IMR-90 (cell line): Measurements from ENCODE around the gene MYBL2. TPM values are rescaled to one million over a fixed set of nuclear protein-coding genes. Genes with fewer than 3 reads are reported as not detected.
A peak's percentile ranks its signal among the peaks of the same experiment; 100 is the strongest.

Source experiments
- ATAC-seq: fragments of 200-7000 bp; cut with Tn5 transposase; 2 replicates; pipeline ENCODE4 v1.9.1; 2020; ENCODE audit warnings: low read depth, mild to moderate bottlenecking, moderate library complexity
- BruUV-seq: library from RNA; stranded (reverse); fragments of 400-500 nt; replicated peaks from 2 replicates; lab custom pipeline; 2021; lab: Mats Ljungman, UMichigan
- CTCF ChIA-PET: fragments of 300-600 bp; formaldehyde crosslinking; extraction: SDS; loops from one replicate; lab custom pipeline; 2021; ENCODE audit warnings: antibody characterized with exemption; lab: Yijun Ruan, JAX
- POLR2A ChIA-PET: fragments of 300-600 bp; sonication (Branson Sonifier 250); formaldehyde crosslinking; loops from one replicate; lab custom pipeline; 2022; ENCODE audit warnings: antibody characterized with exemption; ENCODE audit not compliant: unreplicated experiment; lab: Charles Lee
- DNase-seq: peaks from one replicate; pipeline ENCODE4 v3.0.0; 2013
- H2AFZ ChIP-seq: replicated peaks from 2 replicates; pipeline ENCODE3; 2013; ENCODE audit warnings: low read length, mild to moderate bottlenecking; ENCODE audit not compliant: poor library complexity
- H2AK5ac ChIP-seq: 2 replicates; pipeline ENCODE4 v1.6.1; 2013; ENCODE audit warnings: low read depth, low read length, inconsistent platforms
- H2AK9ac ChIP-seq: replicated peaks from 2 replicates; pipeline ENCODE3; 2013; ENCODE audit warnings: mild to moderate bottlenecking, low read depth, low read length, moderate library complexity; ENCODE audit not compliant: poor library complexity
- H2BK120ac ChIP-seq: 2 replicates; pipeline ENCODE4 v1.6.1; 2013; ENCODE audit warnings: low read depth, low read length, inconsistent platforms
- H2BK15ac ChIP-seq: 3 replicates; pipeline ENCODE4 v1.6.1; 2013; ENCODE audit warnings: low read depth, low read length, inconsistent platforms
- H2BK20ac ChIP-seq: 2 replicates; pipeline ENCODE4 v1.6.1; 2013; ENCODE audit warnings: low read depth, mild to moderate bottlenecking, inconsistent platforms, low read length, moderate library complexity
- H2BK5ac ChIP-seq: 2 replicates; pipeline ENCODE4 v1.6.1; 2013; ENCODE audit warnings: mild to moderate bottlenecking, low read depth, low read length, inconsistent platforms; ENCODE audit not compliant: poor library complexity, severe bottlenecking
- H3K14ac ChIP-seq: replicated peaks from 2 replicates; pipeline ENCODE4 v1.6.1; 2013; ENCODE audit warnings: low read depth, low read length, inconsistent platforms
- H3K18ac ChIP-seq: 2 replicates; pipeline ENCODE4 v1.6.1; 2013; ENCODE audit warnings: low read depth, low read length, control low read depth
- H3K23ac ChIP-seq: 2 replicates; pipeline ENCODE4 v1.6.1; 2013; ENCODE audit warnings: low read depth, low read length, inconsistent platforms
- H3K27ac ChIP-seq: 2 replicates; pipeline ENCODE4 v1.5.1; 2013; ENCODE audit warnings: mild to moderate bottlenecking, control low read depth, low read length; ENCODE audit not compliant: insufficient read depth
- H3K27me3 ChIP-seq: 2 replicates; pipeline ENCODE4 v1.6.1; 2013; ENCODE audit warnings: low read length; ENCODE audit not compliant: control insufficient read depth, insufficient read depth
- H3K36me3 ChIP-seq: 2 replicates; pipeline ENCODE4 v1.6.1; 2013; ENCODE audit warnings: low read length, mixed read lengths; ENCODE audit not compliant: control insufficient read depth, insufficient read depth
- H3K4ac ChIP-seq: 2 replicates; pipeline ENCODE4 v1.6.1; 2013; ENCODE audit warnings: low read depth, low read length, inconsistent platforms
- H3K4me1 ChIP-seq: 2 replicates; pipeline ENCODE4 v1.6.1; 2013; ENCODE audit warnings: low read length, mixed read lengths; ENCODE audit not compliant: control insufficient read depth, insufficient read depth
- H3K4me2 ChIP-seq: 2 replicates; pipeline ENCODE4 v1.6.1; 2013; ENCODE audit warnings: low read depth, mild to moderate bottlenecking, control low read depth, low read length, moderate library complexity
- H3K4me3 ChIP-seq: 2 replicates; pipeline ENCODE4 v1.5.1; 2013; ENCODE audit warnings: low read depth, mild to moderate bottlenecking, control low read depth, low read length, moderate library complexity; ENCODE audit not compliant: insufficient read depth
- H3K56ac ChIP-seq: 2 replicates; pipeline ENCODE4 v1.6.1; 2013; ENCODE audit warnings: low read length, inconsistent platforms; ENCODE audit not compliant: insufficient read depth; ENCODE audit errors: extremely low read depth
- H3K79me1 ChIP-seq, 2 experiments: 2 replicates each; pipeline ENCODE4 v1.6.1; 2013; ENCODE audit warnings: low read length in 2 of 2, inconsistent platforms in 1 of 2, low read depth in 1 of 2
- H3K9ac ChIP-seq: 2 replicates; pipeline ENCODE4 v1.6.1; 2013; ENCODE audit warnings: low read depth, low read length, control low read depth
- H3K9me1 ChIP-seq: 2 replicates; pipeline ENCODE4 v1.6.1; 2013; ENCODE audit warnings: low read length, inconsistent platforms; ENCODE audit not compliant: insufficient read depth
- H3K9me3 ChIP-seq: 2 replicates; pipeline ENCODE4 v1.6.1; 2013; ENCODE audit warnings: low read length; ENCODE audit not compliant: control insufficient read depth, insufficient read depth
- H4K20me1 ChIP-seq: 2 replicates; pipeline ENCODE4 v1.6.1; 2013; ENCODE audit warnings: low read length, inconsistent platforms; ENCODE audit not compliant: insufficient read depth
- H4K5ac ChIP-seq: 2 replicates; pipeline ENCODE4 v1.6.1; 2013; ENCODE audit warnings: mild to moderate bottlenecking, low read depth, low read length, control low read depth
- H4K8ac ChIP-seq, 2 experiments: 2 replicates each; pipeline ENCODE4 v1.6.1; 2013; ENCODE audit warnings: low read depth in 2 of 2, low read length in 2 of 2, control low read depth in 1 of 2, inconsistent platforms in 1 of 2
- H4K91ac ChIP-seq: 2 replicates; pipeline ENCODE4 v1.6.1; 2013; ENCODE audit warnings: low read depth, low read length, inconsistent platforms; ENCODE audit not compliant: insufficient read depth
- CEBPB ChIP-seq: IDR thresholded peaks from 2 replicates; pipeline ENCODE4 v1.6.1; 2012; ENCODE audit warnings: low read depth, low read length, improper control_type of control experiment
- ELK1 ChIP-seq: fragments of 150-350 bp; IDR thresholded peaks from 2 replicates; pipeline ENCODE4 v1.6.1; 2016; ENCODE audit warnings: low read depth, mild to moderate bottlenecking, low read length, moderate library complexity, borderline replicate concordance
- SMC3 ChIP-seq: fragments of 150-350 bp; IDR thresholded peaks from 2 replicates; pipeline ENCODE4 v1.6.1; 2016; ENCODE audit warnings: low read depth, mild to moderate bottlenecking, antibody characterized with exemption, low read length, moderate library complexity
- dilution Hi-C: fragments of 300-500 bp; cut with HindIII; formaldehyde crosslinking; loops from one replicate; pipeline ENCODE4 v1.14.3; 2018; ENCODE audit warnings: low sequenced_read_pairs; ENCODE audit not compliant: unreplicated experiment
- in situ Hi-C: fragments of 300-500 bp; cut with MboI; formaldehyde crosslinking; loops from 3 replicates; pipeline ENCODE4 v1.14.3; 2019; ENCODE audit warnings: low sequenced_read_pairs, inconsistent platforms, mixed read lengths
- intact Hi-C: fragments of 100-400 bp; cut with micrococcal nuclease; formaldehyde crosslinking; loops from 2 replicates; pipeline ENCODE4 v1.10.0; 2022
- polyA plus RNA-seq, 3 experiments: library from polyadenylated mRNA; depleted of rRNA; stranded (reverse); fragments of >200 nt; gene quantifications; 2 replicates each; pipeline ENCODE4 v1.2.3, GENCODE V29; 2012; ENCODE audit warnings: low replicate concordance in 1 of 3
- total RNA-seq: library from RNA; depleted of rRNA; stranded (reverse); fragments of >200 nt; gene quantifications from 2 replicates; pipeline ENCODE4 v1.2.3, GENCODE V29; 2012

The MYBL2 gene
- total and polyA plus RNA-seq, 2 of the 4 experiments (the other 2 are of a cell fraction), result 12.4 to 23.1 TPM

- H3K27ac ChIP-seq, result peak overlapping the region; percentile 4; the same call in 1 of the 2 replicates
- peak overlapping the region; percentile 17; the same call in 1 of the 2 replicates for H3K14ac ChIP-seq
- no TSS peak for BruUV-seq
- intact Hi-C loops (loop anchor here (2.0 to 5.0 kb wide), 2 partner anchors 92 to 167 kb away; no protein-coding TSS in a partner anchor), in situ Hi-C loops (loop anchor here (5.0 to 10.0 kb wide), 2 partner anchors 164 to 332 kb away; partner anchors contain the start of gene TOX2), dilution Hi-C loops (no loop called here)
- TF ChIP-seq CEBPB (no peak), ELK1 (no peak), SMC3 (no peak)
- no peaks in the 10 kb centered on the region for H4K20me1 ChIP-seq
- peaks cover 16% of the 10 kb centered on the region for H3K4me1 ChIP-seq
- no peak overlapping the region for H3K9ac ChIP-seq
- H3K79me1 ChIP-seq, result peaks cover 0 to 5% of the 10 kb centered on the region in 2 experiments; a peak in 1 of 4 replicates
- H2BK120ac ChIP-seq, result peak overlapping the region; percentile 90; the same call in 1 of the 2 replicates
- H3K18ac ChIP-seq, result peak overlapping the region; percentile 10; the same call in 1 of the 2 replicates
- H4K5ac ChIP-seq, result peak overlapping the region; percentile 10; the same call in 1 of the 2 replicates
- H3K9me1 ChIP-seq, result peaks cover 21% of the 10 kb centered on the region
- peak overlapping the region; percentile 58 for H2BK20ac ChIP-seq
- H2AK5ac ChIP-seq, result peak overlapping the region; percentile 72
- H3K56ac ChIP-seq, result no peak overlapping the region
- no peak overlapping the region for H2AK9ac ChIP-seq
- H3K9me3 ChIP-seq, result no peaks in the 10 kb centered on the region
- no peaks in the 10 kb centered on the region for H3K36me3 ChIP-seq
- ChIA-PET CTCF (interaction anchor here (0.6 to 3.7 kb wide), 6 partner anchors 14 to 330 kb away, joined by 3 to 21 read pairs (median 4); no protein-coding TSS in a partner anchor), POLR2A (interaction anchor here (0.6 kb wide), 1 partner anchor 329 kb away, joined by 3 read pairs; no protein-coding TSS in a partner anchor)
- no peak for ATAC-seq
- H3K4ac ChIP-seq, result peak overlapping the region; percentile 57
- no peaks in the 10 kb centered on the region for H3K27me3 ChIP-seq
- H3K23ac ChIP-seq, result peak overlapping the region; percentile 53; the same call in 1 of the 2 replicates
- peak overlapping the region; percentile 70 for H2AFZ ChIP-seq
- no peak overlapping the region for H3K4me3 ChIP-seq
- DNase-seq, result no peak
- peak overlapping the region; percentile 67 for H2BK5ac ChIP-seq
- peak overlapping the region in 1 of 2 experiments; percentile 67; a peak in 2 of 4 replicates for H4K8ac ChIP-seq
- no peak overlapping the region for H3K4me2 ChIP-seq
- peak overlapping the region; percentile 35; the same call in 2 of the 3 replicates for H2BK15ac ChIP-seq
- peak overlapping the region; percentile 54 for H4K91ac ChIP-seq
Observed at GRCh38 chr20:43750774-43751166, 83.9 kb downstream of the MYBL2 start.
